Neural cell (in vitro differentiated cells): ENCODE measurements around the gene GAS7. TPM values are rescaled to one million over a fixed set of nuclear protein-coding genes. Genes with fewer than 3 reads are reported as not detected.

ENCODE experiments used
- H2AFZ ChIP-seq: fragments of 200-600, 300-800 bp; sonication (generic), shearing (Covaris generic); 2 replicates; pipeline ENCODE4 v1.6.0; 2014; ENCODE audit warnings: low read depth, mild to moderate bottlenecking, antibody characterized with exemption, low read length, moderate library complexity
- H3F3A ChIP-seq: fragments of 200-600 bp; shearing (Covaris generic); 2 replicates; pipeline ENCODE4 v1.6.1; 2016; ENCODE audit warnings: mild to moderate bottlenecking, moderate library complexity, mixed read lengths, antibody characterized with exemption, low read length; ENCODE audit not compliant: insufficient read depth, poor library complexity, severe bottlenecking
- H3K27ac ChIP-seq: fragments of 200-600, 300-800 bp; sonication (generic), shearing (Covaris generic); 2 replicates; pipeline ENCODE4 v1.5.1; 2014; ENCODE audit warnings: mild to moderate bottlenecking, low read length, moderate library complexity
- H3K27me3 ChIP-seq: fragments of 300-800, 200-600 bp; sonication (generic), shearing (Covaris generic); 2 replicates; pipeline ENCODE4 v1.6.0; 2014; ENCODE audit warnings: mild to moderate bottlenecking, low read depth, low read length, moderate library complexity; ENCODE audit not compliant: insufficient read depth
- H3K36me3 ChIP-seq: fragments of 300-800, 200-600 bp; sonication (generic), shearing (Covaris generic); 2 replicates; pipeline ENCODE4 v1.5.1; 2014; ENCODE audit warnings: mild to moderate bottlenecking, antibody characterized with exemption, low read length, moderate library complexity; ENCODE audit not compliant: insufficient read depth
- H3K4me2 ChIP-seq: fragments of 300-800, 200-600 bp; sonication (generic), shearing (Covaris generic); 2 replicates; pipeline ENCODE4 v1.6.0; 2014; ENCODE audit warnings: mild to moderate bottlenecking, low read length
- H3K4me3 ChIP-seq: fragments of 300-800, 200-600 bp; sonication (generic), shearing (Covaris generic); 2 replicates; pipeline ENCODE4 v1.5.1; 2014; ENCODE audit warnings: mild to moderate bottlenecking, low read length, moderate library complexity
- H3K79me2 ChIP-seq: fragments of 200-600 bp; shearing (Covaris generic); replicated peaks from 2 replicates; pipeline ENCODE4 v1.6.0; 2014; ENCODE audit warnings: mild to moderate bottlenecking, low read length, moderate library complexity; ENCODE audit not compliant: insufficient read depth
- H3K9ac ChIP-seq: fragments of 300-800, 200-600 bp; sonication (generic), shearing (Covaris generic); 2 replicates; pipeline ENCODE4 v1.6.1; 2016; ENCODE audit warnings: mild to moderate bottlenecking, low read length, mixed read lengths
- H3K9me2 ChIP-seq: fragments of 200-600 bp; shearing (Covaris generic); 2 replicates; pipeline ENCODE4 v1.6.1; 2016; ENCODE audit warnings: mild to moderate bottlenecking, low read length, mixed read lengths; ENCODE audit not compliant: insufficient read depth
- H3K9me3 ChIP-seq: fragments of 200-600, 300-800 bp; sonication (generic), shearing (Covaris generic); 2 replicates; pipeline ENCODE4 v1.6.1; 2016; ENCODE audit warnings: mild to moderate bottlenecking, mixed run types, low read length, moderate library complexity, mixed read lengths
- H4K20me1 ChIP-seq: fragments of 200-600 bp; shearing (Covaris generic); 2 replicates; pipeline ENCODE4 v1.6.1; 2016; ENCODE audit warnings: mild to moderate bottlenecking, mixed run types; ENCODE audit not compliant: insufficient read depth
- EP300 ChIP-seq: fragments of 450-650 bp; conservative IDR thresholded peaks from 2 replicates; pipeline ENCODE4 v1.6.1; 2014; ENCODE audit warnings: antibody characterized with exemption, mild to moderate bottlenecking, moderate library complexity; ENCODE audit not compliant: poor library complexity, severe bottlenecking
- EZH2 ChIP-seq: fragments of 200-600, 300-800 bp; shearing (Covaris generic), sonication (generic); IDR thresholded peaks from 2 replicates; pipeline ENCODE4 v1.6.1; 2014; ENCODE audit warnings: antibody characterized with exemption, low read length, borderline replicate concordance, mild to moderate bottlenecking; ENCODE audit not compliant: insufficient read depth, poor library complexity, severe bottlenecking
- MXI1 ChIP-seq: fragments of 450-650 bp; conservative IDR thresholded peaks from 2 replicates; pipeline ENCODE4 v1.6.1; 2014; ENCODE audit warnings: antibody characterized with exemption, mild to moderate bottlenecking; ENCODE audit not compliant: poor library complexity, severe bottlenecking
- RAD21 ChIP-seq: fragments of 450-650 bp; conservative IDR thresholded peaks from 2 replicates; pipeline ENCODE4 v1.6.1; 2014; ENCODE audit warnings: antibody characterized with exemption, mild to moderate bottlenecking, moderate library complexity
- SMC3 ChIP-seq: fragments of 450-650 bp; conservative IDR thresholded peaks from 2 replicates; pipeline ENCODE4 v1.6.1; 2014; ENCODE audit warnings: antibody characterized with exemption, mild to moderate bottlenecking, moderate library complexity; ENCODE audit not compliant: poor library complexity
- TAF1 ChIP-seq: IDR thresholded peaks from 2 replicates; pipeline ENCODE4 v1.6.1; 2012; ENCODE audit warnings: low read depth
- polyA plus RNA-seq: library from polyadenylated mRNA; depleted of rRNA; stranded (reverse); fragments of >200 nt; gene quantifications from 2 replicates; pipeline ENCODE4 v1.2.3, GENCODE V29; 2014
- TF ChIP-seq, protein P1 (sequence below): IDR thresholded peaks from 2 replicates; pipeline ENCODE4 v1.6.1; 2012; ENCODE audit warnings: borderline replicate concordance
- TF ChIP-seq, protein P2 (sequence below): fragments of 450-650 bp; IDR thresholded peaks from 2 replicates; pipeline ENCODE4 v1.5.1; 2014; ENCODE audit warnings: antibody characterized with exemption, mild to moderate bottlenecking, moderate library complexity; ENCODE audit not compliant: poor library complexity, severe bottlenecking

Gene GAS7
- polyA plus RNA-seq, 1 donor from 2014 or later: 23.6 TPM

DNA sequence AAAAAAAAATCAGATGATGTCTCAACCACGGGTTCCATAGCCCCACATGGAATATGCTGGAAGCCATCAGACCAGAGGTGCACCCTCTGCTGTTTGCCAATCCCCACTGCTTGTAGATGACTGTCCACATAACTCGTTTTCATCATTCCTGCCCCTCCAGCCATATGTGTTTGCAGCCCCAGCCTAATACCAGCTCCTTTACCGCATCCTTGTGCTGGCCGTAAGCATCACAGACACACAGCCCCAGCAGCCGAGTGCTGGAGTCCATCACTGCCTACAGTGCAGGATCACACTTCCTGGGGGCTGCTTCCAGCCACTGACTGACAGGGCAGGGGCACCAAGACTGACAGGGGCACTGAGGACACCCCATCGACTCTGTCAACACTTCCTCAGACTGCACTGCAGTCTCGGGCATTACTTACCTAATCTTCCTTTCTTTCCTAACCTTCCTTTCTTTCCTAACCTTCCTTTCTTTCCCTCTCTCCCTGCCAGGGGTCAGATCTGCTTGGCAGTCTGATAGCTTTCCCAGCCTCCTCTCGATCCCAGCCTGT is 298.3 kb downstream of the GAS7 start:
- TF ChIP-seq, protein P1, sequence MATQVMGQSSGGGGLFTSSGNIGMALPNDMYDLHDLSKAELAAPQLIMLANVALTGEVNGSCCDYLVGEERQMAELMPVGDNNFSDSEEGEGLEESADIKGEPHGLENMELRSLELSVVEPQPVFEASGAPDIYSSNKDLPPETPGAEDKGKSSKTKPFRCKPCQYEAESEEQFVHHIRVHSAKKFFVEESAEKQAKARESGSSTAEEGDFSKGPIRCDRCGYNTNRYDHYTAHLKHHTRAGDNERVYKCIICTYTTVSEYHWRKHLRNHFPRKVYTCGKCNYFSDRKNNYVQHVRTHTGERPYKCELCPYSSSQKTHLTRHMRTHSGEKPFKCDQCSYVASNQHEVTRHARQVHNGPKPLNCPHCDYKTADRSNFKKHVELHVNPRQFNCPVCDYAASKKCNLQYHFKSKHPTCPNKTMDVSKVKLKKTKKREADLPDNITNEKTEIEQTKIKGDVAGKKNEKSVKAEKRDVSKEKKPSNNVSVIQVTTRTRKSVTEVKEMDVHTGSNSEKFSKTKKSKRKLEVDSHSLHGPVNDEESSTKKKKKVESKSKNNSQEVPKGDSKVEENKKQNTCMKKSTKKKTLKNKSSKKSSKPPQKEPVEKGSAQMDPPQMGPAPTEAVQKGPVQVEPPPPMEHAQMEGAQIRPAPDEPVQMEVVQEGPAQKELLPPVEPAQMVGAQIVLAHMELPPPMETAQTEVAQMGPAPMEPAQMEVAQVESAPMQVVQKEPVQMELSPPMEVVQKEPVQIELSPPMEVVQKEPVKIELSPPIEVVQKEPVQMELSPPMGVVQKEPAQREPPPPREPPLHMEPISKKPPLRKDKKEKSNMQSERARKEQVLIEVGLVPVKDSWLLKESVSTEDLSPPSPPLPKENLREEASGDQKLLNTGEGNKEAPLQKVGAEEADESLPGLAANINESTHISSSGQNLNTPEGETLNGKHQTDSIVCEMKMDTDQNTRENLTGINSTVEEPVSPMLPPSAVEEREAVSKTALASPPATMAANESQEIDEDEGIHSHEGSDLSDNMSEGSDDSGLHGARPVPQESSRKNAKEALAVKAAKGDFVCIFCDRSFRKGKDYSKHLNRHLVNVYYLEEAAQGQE: no peak
- no peak for TF ChIP-seq TAF1
- TF ChIP-seq RAD21: no peak
- TF ChIP-seq, protein P2, sequence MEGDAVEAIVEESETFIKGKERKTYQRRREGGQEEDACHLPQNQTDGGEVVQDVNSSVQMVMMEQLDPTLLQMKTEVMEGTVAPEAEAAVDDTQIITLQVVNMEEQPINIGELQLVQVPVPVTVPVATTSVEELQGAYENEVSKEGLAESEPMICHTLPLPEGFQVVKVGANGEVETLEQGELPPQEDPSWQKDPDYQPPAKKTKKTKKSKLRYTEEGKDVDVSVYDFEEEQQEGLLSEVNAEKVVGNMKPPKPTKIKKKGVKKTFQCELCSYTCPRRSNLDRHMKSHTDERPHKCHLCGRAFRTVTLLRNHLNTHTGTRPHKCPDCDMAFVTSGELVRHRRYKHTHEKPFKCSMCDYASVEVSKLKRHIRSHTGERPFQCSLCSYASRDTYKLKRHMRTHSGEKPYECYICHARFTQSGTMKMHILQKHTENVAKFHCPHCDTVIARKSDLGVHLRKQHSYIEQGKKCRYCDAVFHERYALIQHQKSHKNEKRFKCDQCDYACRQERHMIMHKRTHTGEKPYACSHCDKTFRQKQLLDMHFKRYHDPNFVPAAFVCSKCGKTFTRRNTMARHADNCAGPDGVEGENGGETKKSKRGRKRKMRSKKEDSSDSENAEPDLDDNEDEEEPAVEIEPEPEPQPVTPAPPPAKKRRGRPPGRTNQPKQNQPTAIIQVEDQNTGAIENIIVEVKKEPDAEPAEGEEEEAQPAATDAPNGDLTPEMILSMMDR: no peak
- no peak for TF ChIP-seq EZH2
- TF ChIP-seq MXI1: no peak
- no peak for TF ChIP-seq EP300
- H2AFZ ChIP-seq: no peak overlapping the region
- no peak overlapping the region for H3K4me3 ChIP-seq
- H4K20me1 ChIP-seq: no peaks in the 10 kb centered on the region
- H3K9ac ChIP-seq: no peak overlapping the region
- H3K27ac ChIP-seq: no peak overlapping the region
- H3F3A ChIP-seq: no peaks in the 10 kb centered on the region
- H3K9me2 ChIP-seq: no peaks in the 10 kb centered on the region
- H3K27me3 ChIP-seq: no peaks in the 10 kb centered on the region
- H3K79me2 ChIP-seq: no peaks in the 10 kb centered on the region
- no peaks in the 10 kb centered on the region for H3K36me3 ChIP-seq
- no peak overlapping the region for H3K4me2 ChIP-seq
- no peaks in the 10 kb centered on the region for H3K9me3 ChIP-seq

DNA sequence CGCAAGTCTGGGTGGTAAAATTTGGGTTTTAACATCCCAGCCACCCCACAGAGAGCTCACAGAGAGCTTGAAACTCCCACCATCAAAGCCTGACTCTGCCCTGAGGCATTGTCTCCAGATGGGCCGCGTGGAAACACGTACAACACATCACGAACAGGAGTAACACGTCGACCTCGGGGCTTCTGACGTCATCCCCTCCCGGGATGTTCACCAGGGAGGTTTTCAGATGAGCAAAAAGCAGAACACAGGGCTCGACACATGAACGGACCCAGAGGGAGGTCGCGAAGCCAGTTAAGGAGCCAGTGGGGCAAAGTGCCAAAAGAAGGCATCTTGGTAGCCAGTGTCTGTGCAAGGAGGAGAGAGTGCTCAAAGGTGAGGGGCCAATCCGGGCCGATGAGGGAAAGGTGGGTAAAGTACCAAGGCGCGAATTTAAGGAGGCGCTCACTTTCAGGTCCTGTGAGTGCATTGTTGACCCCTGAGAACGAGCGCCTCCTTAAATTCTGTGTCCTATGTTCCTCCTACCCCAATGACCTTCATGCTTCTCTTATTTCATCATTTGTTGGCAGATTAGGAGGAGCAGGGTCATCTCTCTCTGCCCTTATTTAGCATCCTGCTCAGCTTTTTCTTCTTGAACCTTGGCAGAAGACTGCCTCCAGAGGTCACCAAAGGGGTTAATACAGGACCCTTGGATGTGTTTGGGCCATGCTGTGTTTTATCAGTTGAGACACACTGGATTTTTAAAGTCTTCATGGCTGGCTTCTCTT is 298.9 kb downstream of the GAS7 start:
- Histone ChIP-seq H3K9me3 (no peaks in the 10 kb centered on the region), H3K27me3 (no peaks in the 10 kb centered on the region), H4K20me1 (no peaks in the 10 kb centered on the region), H3K4me2 (no peak overlapping the region), H3K4me3 (no peak overlapping the region), H3F3A (no peaks in the 10 kb centered on the region), H3K9me2 (no peaks in the 10 kb centered on the region), H3K9ac (no peak overlapping the region), H3K27ac (no peak overlapping the region), H2AFZ (no peak overlapping the region), H3K36me3 (no peaks in the 10 kb centered on the region), H3K79me2 (no peaks in the 10 kb centered on the region)
- TF ChIP-seq EP300 (no peak), SMC3 (no peak), RAD21 (no peak), EZH2 (no peak)
- TF ChIP-seq, protein P2: no peak
